Testis (tissue), 3 donors: ENCODE measurements around the gene WBP4. TPM values are rescaled to one million over a fixed set of nuclear protein-coding genes. Genes with fewer than 3 reads are reported as not detected.
"Not testable (repeated sequence)": the region's sequence is repeated elsewhere in the genome, so short reads cannot be mapped to it uniquely, and the experiment has no call there.

Experiments
- DNase-seq: peaks from one replicate; pipeline ENCODE4 v3.0.0-alpha.2; 2019
- H3K27ac ChIP-seq, 2 donors: fragments of 200-600 bp; sonication (generic); one replicate each; pipeline ENCODE4 v1.5.1; 2019
- H3K27me3 ChIP-seq: fragments of 200-600 bp; sonication (generic); one replicate; pipeline ENCODE4 v1.5.1; 2019
- H3K36me3 ChIP-seq: fragments of 200-600 bp; sonication (generic); one replicate; pipeline ENCODE4 v1.5.1; 2017; ENCODE audit warnings: low read depth; ENCODE audit errors: missing control alignments
- H3K4me1 ChIP-seq: fragments of 200-600 bp; sonication (generic); one replicate; pipeline ENCODE4 v1.5.1; 2019
- H3K4me3 ChIP-seq, 2 donors: fragments of 200-600 bp; sonication (generic); one replicate each; pipeline ENCODE4 v1.5.1; 2017 to 2019
- H3K9me3 ChIP-seq: fragments of 200-600 bp; sonication (generic); one replicate; pipeline ENCODE4 v1.5.1; 2017
- CTCF ChIP-seq, 3 experiments: fragments of 450-650 bp in 2 of 3; fragments of 200-600 bp in 1 of 3; sonication (generic) in 1 of 3; IDR thresholded peaks; one replicate each; pipeline ENCODE4 v1.5.1; 2016 to 2019; ENCODE audit warnings: antibody characterized with exemption in 3 of 3, mild to moderate bottlenecking in 2 of 3, moderate library complexity in 1 of 3
- POLR2A ChIP-seq: fragments of 450-650 bp; IDR thresholded peaks from one replicate; pipeline ENCODE4 v1.6.1; 2017; ENCODE audit warnings: antibody characterized with exemption, mild to moderate bottlenecking, moderate library complexity
- WGBS, 2 donors: methylation state at CpG; one replicate each; pipeline ENCODE4 v1.1.5; 2018; 5-methylcytosine and 5-hydroxymethylcytosine counted together
- intact Hi-C: fragments of 100-400 bp; cut with DNase I; formaldehyde crosslinking; loops from one replicate; pipeline ENCODE4 v1.15.1; 2023; ENCODE audit warnings: low total_unique reads
- polyA plus RNA-seq: library from polyadenylated mRNA; stranded (reverse); fragments of 350-450 nt; fragmentation: Illumina TruSeq; extraction: RNeasy Lipid Tissue Mini Kit (QIAGEN cat#74804); gene quantifications from one replicate; pipeline ENCODE4 v1.2.3, GENCODE V29; 2014; ENCODE audit warnings: low read depth, low replicate concordance; ENCODE audit not compliant: insufficient read depth
- total RNA-seq, 2 donors: library from RNA; depleted of rRNA; stranded (reverse); fragments of >200 nt; gene quantifications; one replicate each; pipeline ENCODE4 v1.2.3, GENCODE V29; 2016

WBP4 gene
- total and polyA plus RNA-seq, 3 donors from 2014 or later: 7.0 to 19.8 (median 17.9) TPM

GRCh38 chr13:41075034-41075433 lies 13.7 kb downstream of the WBP4 start:
- no peaks in the 10 kb centered on the region for H3K27me3 ChIP-seq
- intact Hi-C loops: loop anchor here (10.0 kb wide), 1 partner anchor 150 kb away; no protein-coding TSS in a partner anchor
- 38 to 47% methylated on average over 1 of the region's 1 CpG for WGBS, 2 donors
- no peaks in the 10 kb centered on the region for H3K36me3 ChIP-seq
- H3K4me1 ChIP-seq: no peaks in the 10 kb centered on the region
- DNase-seq: no peak
- no peak overlapping the region for H3K4me3 ChIP-seq
- H3K9me3 ChIP-seq: no peaks in the 10 kb centered on the region
- no peak overlapping the region for H3K27ac ChIP-seq
- peak; percentile 44 to 67 (median 52) for TF ChIP-seq CTCF (IDR thresholded peaks at IDR 0.05)
- TF ChIP-seq POLR2A: no peak

GRCh38 chr13:41075485-41075884 lies 14.2 kb downstream of the WBP4 start:
- 88 to 90% methylated on average over 7 of the region's 7 CpGs for WGBS, 2 donors
- no peaks in the 10 kb centered on the region for H3K9me3 ChIP-seq
- intact Hi-C loops: loop anchor here (10.0 kb wide), 1 partner anchor 149 kb away; no protein-coding TSS in a partner anchor

GRCh38 chr13:41077475-41077874 lies 16.2 kb downstream of the WBP4 start:
- no peak for DNase-seq
- H3K4me3 ChIP-seq: no peak overlapping the region
- TF ChIP-seq POLR2A (no peak), CTCF (IDR thresholded peaks at IDR 0.05) (no peak)
- H3K9me3 ChIP-seq: no peaks in the 10 kb centered on the region
- H3K27me3 ChIP-seq: no peaks in the 10 kb centered on the region
- H3K36me3 ChIP-seq: no peaks in the 10 kb centered on the region
- no peak overlapping the region for H3K27ac ChIP-seq
- H3K4me1 ChIP-seq: no peaks in the 10 kb centered on the region
- intact Hi-C loops: loop anchor here (10.0 kb wide), 1 partner anchor 147 kb away; no protein-coding TSS in a partner anchor
- 89 to 91% methylated on average over 3 of the region's 3 CpGs for WGBS, 2 donors

More at GRCh38 chr13:41075485-41075884, 14.2 kb downstream of the WBP4 start:
- Histone ChIP-seq H3K27ac (no peak overlapping the region), H3K27me3 (no peaks in the 10 kb centered on the region), H3K4me1 (no peaks in the 10 kb centered on the region), H3K4me3 (no peak overlapping the region), H3K36me3 (no peaks in the 10 kb centered on the region)
- no peak for TF ChIP-seq POLR2A
- TF ChIP-seq CTCF (IDR thresholded peaks at IDR 0.05): no peak
- no peak for DNase-seq

GRCh38 chr13:41079725-41080124 lies 18.4 kb downstream of the WBP4 start:
- no peaks in the 10 kb centered on the region for H3K27me3 ChIP-seq
- TF ChIP-seq CTCF (IDR thresholded peaks at IDR 0.05): no peak
- TF ChIP-seq POLR2A: no peak
- no peaks in the 10 kb centered on the region for H3K9me3 ChIP-seq
- DNase-seq: no peak
- intact Hi-C loops: loop anchor here (10.0 kb wide), 1 partner anchor 145 kb away; no protein-coding TSS in a partner anchor
- WGBS, 2 donors: 96% methylated on average over 4 of the region's 4 CpGs
- no peaks in the 10 kb centered on the region for H3K36me3 ChIP-seq
- H3K4me3 ChIP-seq: no peak overlapping the region
- no peak overlapping the region for H3K27ac ChIP-seq
- H3K4me1 ChIP-seq: no peaks in the 10 kb centered on the region

- intact Hi-C loops: no loop called here
- WGBS, 2 donors: 55 to 76% methylated on average over 2 of the region's 2 CpGs
These were observed 24.8 kb downstream of the WBP4 start for GRCh38 chr13:41085961-41086585.

GRCh38 chr13:41095681-41096080 lies 34.4 kb downstream of the WBP4 start:
- not testable (repeated sequence) for H3K4me3 ChIP-seq, H3K27ac ChIP-seq

More at GRCh38 chr13:41085961-41086585, 24.8 kb downstream of the WBP4 start:
- no peak overlapping the region for H3K4me3 ChIP-seq
- no peak for DNase-seq
- H3K4me1 ChIP-seq: no peaks in the 10 kb centered on the region
- no peaks in the 10 kb centered on the region for H3K9me3 ChIP-seq
- TF ChIP-seq POLR2A (no peak), CTCF (IDR thresholded peaks at IDR 0.05) (no peak)
- H3K27ac ChIP-seq: no peak overlapping the region
- H3K36me3 ChIP-seq: no peaks in the 10 kb centered on the region
- H3K27me3 ChIP-seq: no peaks in the 10 kb centered on the region

More at GRCh38 chr13:41095681-41096080, 34.4 kb downstream of the WBP4 start:
- H3K27me3 ChIP-seq, H3K4me1 ChIP-seq, H3K36me3 ChIP-seq, H3K9me3 ChIP-seq, intact Hi-C loops, DNase-seq: not testable (repeated sequence)
- 98 to 100% methylated on average over 2 of the region's 2 CpGs for WGBS, 2 donors
